Measurements from ENCODE around the gene DOK3. TPM values are rescaled to one million over a fixed set of nuclear protein-coding genes. Genes with fewer than 3 reads are reported as not detected.

Gene DOK3
- total and polyA plus RNA-seq, 7 donors: 3.0 to 20.2 (median 7.1) TPM

- WGBS, 2 donors: 81% methylated on average over 9 of the region's 9 CpGs
- intact Hi-C loops (cut with DNase I): no loop called here
- Histone ChIP-seq H3K4me1 (no peaks in the 10 kb centered on the region), H3K27me3 (no peaks in the 10 kb centered on the region), H3K36me3 (peaks cover 15 to 22% (median 17%) of the 10 kb centered on the region in 4 donors), H3K27ac (no peak overlapping the region), H3K9me3 (no peaks in the 10 kb centered on the region), H3K4me3 (no peak overlapping the region)
- TF ChIP-seq EP300 (IDR thresholded peaks at IDR 0.05) (no peak), CTCF (IDR thresholded peaks at IDR 0.05) (no peak), POLR2A (IDR thresholded peaks at IDR 0.05) (no peak)
- DNase-seq: no peak
Measured at GRCh38 chr5:177507165-177507564, 2.5 kb downstream of the DOK3 start.

GRCh38 chr5:177505075-177505474, 4.6 kb downstream of the DOK3 start:
- Histone ChIP-seq H3K27me3 (no peaks in the 10 kb centered on the region), H3K27ac (no peak overlapping the region), H3K36me3 (peaks cover 0 to under 1% (median 0%) of the 10 kb centered on the region in 4 donors), H3K4me1 (peaks cover 0 to 11% (median 9%) of the 10 kb centered on the region in 4 donors), H3K4me3 (no peak overlapping the region), H3K9me3 (no peaks in the 10 kb centered on the region)
- TF ChIP-seq POLR2A (IDR thresholded peaks at IDR 0.05) (no peak), EP300 (IDR thresholded peaks at IDR 0.05) (no peak), POLR2AphosphoS5 (IDR thresholded peaks at IDR 0.05) (no peak), CTCF (IDR thresholded peaks at IDR 0.05) (no peak)
- DNase-seq: no peak
- 96 to 99% methylated on average over 4 of the region's 4 CpGs for WGBS, 2 donors
- intact Hi-C loops (cut with DNase I): no loop called here

GRCh38 chr5:177504086-177505056, 5.3 kb downstream of the DOK3 start:
- Histone ChIP-seq H3K36me3 (no peaks in the 10 kb centered on the region), H3K27me3 (no peaks in the 10 kb centered on the region), H3K9me3 (no peaks in the 10 kb centered on the region), H3K27ac (no peak overlapping the region), H3K4me1 (peaks cover 0 to 11% (median 9%) of the 10 kb centered on the region in 4 donors), H3K4me3 (no peak overlapping the region)
- DNase-seq: no peak
- 89 to 93% methylated on average over 47 of the region's 47 CpGs for WGBS, 2 donors
- intact Hi-C loops (cut with DNase I): no loop called here
- no peak for TF ChIP-seq EP300 (IDR thresholded peaks at IDR 0.05)
- no peak for TF ChIP-seq POLR2AphosphoS5 (IDR thresholded peaks at IDR 0.05)
- TF ChIP-seq CTCF (IDR thresholded peaks at IDR 0.05): no peak
- TF ChIP-seq POLR2A (IDR thresholded peaks at IDR 0.05): no peak

GRCh38 chr5:177503351-177504085, 6.1 kb downstream of the DOK3 start:
- Histone ChIP-seq H3K4me1 (peaks cover 0 to 18% (median 12%) of the 10 kb centered on the region in 4 donors), H3K4me3 (no peak overlapping the region), H3K9me3 (no peaks in the 10 kb centered on the region), H3K36me3 (no peaks in the 10 kb centered on the region), H3K27me3 (no peaks in the 10 kb centered on the region), H3K27ac (no peak overlapping the region)
- DNase-seq: no peak
- 81 to 90% methylated on average over 24 of the region's 24 CpGs for WGBS, 2 donors
- TF ChIP-seq EP300 (IDR thresholded peaks at IDR 0.05) (no peak), POLR2A (IDR thresholded peaks at IDR 0.05) (no peak), CTCF (IDR thresholded peaks at IDR 0.05) (no peak), POLR2AphosphoS5 (IDR thresholded peaks at IDR 0.05) (no peak)
- intact Hi-C loops (cut with DNase I): no loop called here
